Liver (tissue), 4 donors: ENCODE data around the gene ETV3L. TPM values are rescaled to one million over a fixed set of nuclear protein-coding genes. Genes with fewer than 3 reads are reported as not detected.

Experiments used
- polyA plus RNA-seq, 2 donors: library from polyadenylated mRNA; stranded (reverse) in 1 of 2; unstranded in 1 of 2; fragments of 200-250 nt in 1 of 2; fragments of >200 nt in 1 of 2; fragmentation: Nextera tagmentation in 1 of 2; extraction: Ambion mirVana in 1 of 2; gene quantifications; one replicate each; pipeline versions ENCODE4 v1.2.1 to v1.2.3, GENCODE V29; 2013 to 2015
- total RNA-seq, 2 donors: library from RNA; depleted of rRNA; stranded (reverse); fragments of >200 nt; gene quantifications; one replicate each; pipeline ENCODE4 v1.2.3, GENCODE V29; 2014
- donor health status: healthy.
- donor health status: healthy.
- donor health status: healthy.

ETV3L gene
- total and polyA plus RNA-seq, 4 donors: not detected

Other genes starting within 250 kb of the ETV3L start
- not detected for gene INSRR, start 240.7 kb downstream of the ETV3L start, total RNA-seq
- gene INSRR, start 240.7 kb downstream of the ETV3L start, polyA plus RNA-seq: under 1 TPM in 1 of 2 donors, not detected in 1; 0.01 TPM
- gene NTRK1, start 238.9 kb downstream of the ETV3L start, total RNA-seq: under 1 TPM; 0.14 to 0.17 TPM
- gene NTRK1, start 238.9 kb downstream of the ETV3L start, polyA plus RNA-seq: under 1 TPM; 0.13 to 0.14 TPM
- gene PEAR1, start 206.1 kb downstream of the ETV3L start, total RNA-seq: 1 to 10 TPM; 2.1 to 4.4 TPM
- gene PEAR1, start 206.1 kb downstream of the ETV3L start, polyA plus RNA-seq: 1 to 10 TPM; 3.0 to 3.2 TPM
- gene LRRC71, start 179.2 kb downstream of the ETV3L start, total RNA-seq: not detected
- gene LRRC71, start 179.2 kb downstream of the ETV3L start, polyA plus RNA-seq: under 1 TPM in 1 of 2 donors, not detected in 1; 0.10 TPM
- 10 to 100 TPM; 10.6 to 23.7 TPM for gene ARHGEF11, start 54.1 kb downstream of the ETV3L start, total RNA-seq
- gene ARHGEF11, start 54.1 kb downstream of the ETV3L start, polyA plus RNA-seq: 1 to 10 TPM; 5.8 to 8.9 TPM
- 10 to 100 TPM in 1 of 2 donors, 1 to 10 TPM in 1; 7.8 to 10.8 TPM for gene ETV3, start 38.6 kb upstream of the ETV3L start, total RNA-seq
- 1 to 10 TPM; 2.0 to 2.7 TPM for gene ETV3, start 38.6 kb upstream of the ETV3L start, polyA plus RNA-seq